H1 (cell line): ENCODE data around the gene RPS6KA2.

Source experiments
- CHD2 ChIP-seq: IDR thresholded peaks from 2 replicates; pipeline ENCODE4 v1.6.1; 2012; ENCODE audit warnings: low read length, improper control_type of control experiment
- CREB1 ChIP-seq: IDR thresholded peaks from 2 replicates; pipeline ENCODE4 v1.6.1; 2012; ENCODE audit warnings: inconsistent platforms
- CTCF ChIP-seq, 3 experiments: IDR thresholded peaks; 1 replicate in 2 of 3; 2 replicates in 1 of 3; pipeline versions ENCODE4 v1.5.1 to v1.6.1; 2011; ENCODE audit warnings: low read length in 3 of 3, mild to moderate bottlenecking in 3 of 3, inconsistent platforms in 2 of 3, low read depth in 1 of 3, moderate library complexity in 1 of 3; ENCODE audit not compliant: insufficient read depth in 1 of 3; ENCODE audit errors: control extremely low read depth in 1 of 3
- HDAC2 ChIP-seq, 2 experiments: fragments of 300-600 bp in 1 of 2; sonication (generic) in 1 of 2; IDR thresholded peaks; 2 replicates each; pipeline ENCODE4 v1.6.1; 2011 to 2012; ENCODE audit warnings: low read depth in 2 of 2, low read length in 2 of 2, mild to moderate bottlenecking in 2 of 2, moderate library complexity in 2 of 2, borderline replicate concordance in 1 of 2, inconsistent platforms in 1 of 2
- RAD21 ChIP-seq, 2 experiments: IDR thresholded peaks in 1 of 2; conservative IDR thresholded peaks in 1 of 2; 2 replicates each; pipeline ENCODE4 v1.6.1; 2011; ENCODE audit warnings: low read depth in 2 of 2, low read length in 2 of 2, improper control_type of control experiment in 1 of 2, inconsistent platforms in 1 of 2, mild to moderate bottlenecking in 1 of 2, moderate library complexity in 1 of 2

GRCh38 chr6:166618866-166619761, 7.9 kb downstream of the RPS6KA2 start:
- TF ChIP-seq CHD2 (no peak), CREB1 (no peak), RAD21 (IDR thresholded peaks at IDR 0.05 in 1 of 2, conservative IDR thresholded peaks at IDR 0.05 in 1 of 2; ENCODE audit: low read depth in 2 of 2, low read length in 2 of 2) (no peak), CTCF (IDR thresholded peaks at IDR 0.05; ENCODE audit: control extremely low read depth in 1 of 3, insufficient read depth in 1 of 3, low read depth in 1 of 3, low read length in 3 of 3) (no peak), HDAC2 (IDR thresholded peaks at IDR 0.05; ENCODE audit: borderline replicate concordance in 1 of 2, low read depth in 2 of 2, low read length in 2 of 2) (no peak)
